Measurements from ENCODE around the gene BCR.

Gene BCR

GRCh38 chr22:23166042-23166831 lies 14.1 kb upstream of the BCR start:
- no peak overlapping the region for H3K9ac ChIP-seq (ENCODE audit: low read depth, low read length)

GRCh38 chr22:23166841-23167616 lies 13.3 kb upstream of the BCR start:
- Histone ChIP-seq H3K36me3 (ENCODE audit: control insufficient read depth, insufficient read depth, low read length) (no peaks in the 10 kb centered on the region), H3K9me3 (ENCODE audit: control insufficient read depth, insufficient read depth, low read length) (no peaks in the 10 kb centered on the region), H3K4me3 (ENCODE audit: low read depth, low read length) (no peak overlapping the region), H3K9ac (ENCODE audit: low read depth, low read length) (no peak overlapping the region), H3K27me3 (ENCODE audit: control insufficient read depth, insufficient read depth, low read length) (no peaks in the 10 kb centered on the region), H3K4me1 (ENCODE audit: control insufficient read depth, insufficient read depth, low read length) (no peaks in the 10 kb centered on the region)

More at GRCh38 chr22:23166042-23166831, 14.1 kb upstream of the BCR start:
- Histone ChIP-seq H3K4me3 (ENCODE audit: low read depth, low read length) (no peak overlapping the region), H3K4me1 (ENCODE audit: control insufficient read depth, insufficient read depth, low read length) (no peaks in the 10 kb centered on the region), H3K27me3 (ENCODE audit: control insufficient read depth, insufficient read depth, low read length) (no peaks in the 10 kb centered on the region), H3K9me3 (ENCODE audit: control insufficient read depth, insufficient read depth, low read length) (no peaks in the 10 kb centered on the region), H3K36me3 (ENCODE audit: control insufficient read depth, insufficient read depth, low read length) (no peaks in the 10 kb centered on the region)

DNA sequence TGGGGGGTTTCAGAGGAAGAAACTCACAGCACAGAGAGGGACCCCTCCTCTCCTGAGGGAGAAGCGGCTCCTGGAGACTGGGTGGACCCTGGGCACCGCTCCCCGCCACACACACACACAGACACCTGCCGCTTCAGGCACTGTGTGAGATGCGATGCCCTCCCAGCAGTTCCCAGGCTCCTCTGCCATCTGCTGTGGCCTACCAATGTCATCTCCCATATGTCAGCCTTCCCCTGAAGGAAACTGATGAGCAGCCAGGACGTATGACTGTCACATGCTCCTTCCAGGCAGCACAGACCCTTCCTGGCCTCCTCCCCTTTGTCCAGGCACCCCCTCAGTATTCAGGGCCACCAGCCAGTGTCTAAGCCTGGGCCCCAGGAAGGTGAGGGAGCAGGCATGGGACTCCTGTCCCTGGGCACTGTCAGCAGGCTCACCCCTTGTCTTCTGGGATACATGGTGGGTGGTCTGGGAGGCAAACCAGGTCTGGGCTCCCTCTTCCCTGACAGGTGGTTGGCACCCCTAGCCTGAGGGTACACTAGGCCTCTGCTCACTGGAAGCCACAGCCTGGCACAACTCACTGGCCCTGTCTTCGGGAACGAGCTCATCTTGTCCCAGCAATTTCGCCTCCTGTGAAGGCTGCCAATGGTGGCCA lies 11.8 kb upstream of the BCR start:
- Histone ChIP-seq H3K9ac (ENCODE audit: low read depth, low read length) (no peak overlapping the region), H3K27me3 (ENCODE audit: control insufficient read depth, insufficient read depth, low read length) (no peaks in the 10 kb centered on the region), H3K4me1 (ENCODE audit: control insufficient read depth, insufficient read depth, low read length) (no peaks in the 10 kb centered on the region), H3K36me3 (ENCODE audit: control insufficient read depth, insufficient read depth, low read length) (no peaks in the 10 kb centered on the region), H3K4me3 (ENCODE audit: low read depth, low read length) (no peak overlapping the region), H3K9me3 (ENCODE audit: control insufficient read depth, insufficient read depth, low read length) (no peaks in the 10 kb centered on the region)

DNA sequence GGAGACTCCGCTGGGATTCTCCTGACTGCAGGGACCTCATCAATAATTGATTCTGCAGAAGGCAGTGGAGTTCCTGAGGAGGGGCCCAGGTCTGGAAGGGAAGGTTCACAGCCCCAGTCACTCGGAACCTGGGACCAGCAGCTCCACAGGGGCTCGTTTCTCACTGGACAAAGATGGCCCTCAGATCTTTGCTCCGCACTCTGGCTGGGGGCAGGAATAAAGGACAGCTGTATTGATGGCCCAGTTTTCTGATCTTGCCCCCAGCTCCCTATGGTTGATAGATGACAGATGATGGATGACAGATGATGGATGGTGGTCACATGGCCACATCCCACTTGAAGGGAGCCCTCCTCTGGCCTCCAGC lies 11.3 kb upstream of the BCR start:
- Histone ChIP-seq H3K36me3 (ENCODE audit: control insufficient read depth, insufficient read depth, low read length) (no peaks in the 10 kb centered on the region), H3K27me3 (ENCODE audit: control insufficient read depth, insufficient read depth, low read length) (no peaks in the 10 kb centered on the region), H3K9ac (ENCODE audit: low read depth, low read length) (no peak overlapping the region), H3K9me3 (ENCODE audit: control insufficient read depth, insufficient read depth, low read length) (no peaks in the 10 kb centered on the region), H3K4me3 (ENCODE audit: low read depth, low read length) (no peak overlapping the region), H3K4me1 (ENCODE audit: control insufficient read depth, insufficient read depth, low read length) (no peaks in the 10 kb centered on the region)

DNA sequence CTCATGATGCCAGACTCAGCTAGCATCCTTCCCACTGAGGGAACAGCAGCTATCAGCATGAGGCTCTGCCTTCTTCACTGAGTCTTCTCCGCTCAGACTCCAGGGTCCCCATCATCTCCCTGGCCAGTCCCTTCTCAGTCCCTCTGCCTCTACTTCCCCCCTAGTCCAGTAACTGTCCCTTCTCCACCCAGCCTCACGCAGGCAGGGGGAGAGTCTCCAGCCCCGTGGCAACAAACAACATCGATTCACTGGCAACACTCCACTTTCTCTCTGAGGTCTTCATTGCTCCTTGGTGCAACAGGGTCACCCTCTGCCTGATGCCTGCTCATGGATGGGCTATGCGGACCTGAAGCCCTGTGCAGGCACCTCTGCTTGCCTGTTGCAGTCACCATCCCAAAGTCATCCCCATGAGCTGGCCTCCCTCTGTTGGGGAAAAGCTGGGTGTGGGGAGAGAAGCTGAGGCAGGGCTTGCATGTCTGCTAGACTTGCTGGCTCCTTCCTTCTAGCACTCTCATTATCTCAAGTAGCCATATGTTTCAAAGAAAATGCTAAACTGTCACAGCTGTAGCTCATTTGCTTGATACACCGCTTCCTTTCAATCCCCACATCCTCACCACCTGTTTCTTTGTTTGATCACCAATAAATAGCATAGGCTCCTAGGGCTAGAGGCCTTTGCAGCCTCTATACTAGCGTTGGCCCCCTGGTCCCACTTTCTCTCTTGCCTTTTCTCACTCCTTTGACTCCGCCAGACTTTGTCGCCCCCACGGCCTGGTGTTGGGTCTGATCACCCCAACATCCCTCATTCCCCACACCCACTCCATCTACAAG lies 4.3 kb upstream of the BCR start:
- Histone ChIP-seq H3K4me3 (ENCODE audit: low read depth, low read length) (no peak overlapping the region), H3K4me1 (ENCODE audit: control insufficient read depth, insufficient read depth, low read length) (no peaks in the 10 kb centered on the region), H3K9ac (ENCODE audit: low read depth, low read length) (no peak overlapping the region), H3K36me3 (ENCODE audit: control insufficient read depth, insufficient read depth, low read length) (peaks cover 8% of the 10 kb centered on the region), H3K27me3 (ENCODE audit: control insufficient read depth, insufficient read depth, low read length) (no peaks in the 10 kb centered on the region), H3K9me3 (ENCODE audit: control insufficient read depth, insufficient read depth, low read length) (peaks cover 19% of the 10 kb centered on the region)

- Histone ChIP-seq H3K9me3 (ENCODE audit: control insufficient read depth, insufficient read depth, low read length) (peaks cover 19% of the 10 kb centered on the region), H3K36me3 (ENCODE audit: control insufficient read depth, insufficient read depth, low read length) (peaks cover 8% of the 10 kb centered on the region), H3K4me3 (ENCODE audit: low read depth, low read length) (no peak overlapping the region), H3K27me3 (ENCODE audit: control insufficient read depth, insufficient read depth, low read length) (no peaks in the 10 kb centered on the region), H3K9ac (ENCODE audit: low read depth, low read length) (no peak overlapping the region), H3K4me1 (ENCODE audit: control insufficient read depth, insufficient read depth, low read length) (no peaks in the 10 kb centered on the region)
These were observed 3.7 kb upstream of the BCR start for GRCh38 chr22:23176645-23177027.

DNA sequence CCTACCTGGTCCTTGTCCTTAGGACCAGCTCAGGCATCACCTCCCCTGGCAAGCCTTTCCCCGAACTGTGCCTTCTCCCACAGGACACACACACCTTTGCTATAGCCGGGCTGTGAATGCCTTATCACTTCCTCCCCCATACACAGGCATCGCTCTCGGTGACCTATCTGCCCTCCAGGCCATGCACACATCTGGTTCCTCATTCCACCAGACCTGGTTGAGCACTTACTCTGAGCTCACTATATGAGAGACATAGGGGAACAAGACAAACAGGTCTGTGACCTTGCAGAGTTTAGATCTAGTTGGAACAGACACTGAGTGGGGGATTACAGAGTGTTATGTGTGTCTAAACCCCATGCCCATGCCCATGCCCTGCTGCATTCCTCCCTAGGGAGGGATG lies 3.1 kb upstream of the BCR start:
- Histone ChIP-seq H3K4me3 (ENCODE audit: low read depth, low read length) (no peak overlapping the region), H3K9me3 (ENCODE audit: control insufficient read depth, insufficient read depth, low read length) (peaks cover 19% of the 10 kb centered on the region), H3K4me1 (ENCODE audit: control insufficient read depth, insufficient read depth, low read length) (peaks cover 3% of the 10 kb centered on the region), H3K9ac (ENCODE audit: low read depth, low read length) (no peak overlapping the region), H3K27me3 (ENCODE audit: control insufficient read depth, insufficient read depth, low read length) (no peaks in the 10 kb centered on the region), H3K36me3 (ENCODE audit: control insufficient read depth, insufficient read depth, low read length) (peaks cover 10% of the 10 kb centered on the region)

GRCh38 chr22:23178512-23179254 lies 1.6 kb upstream of the BCR start:
- Histone ChIP-seq H3K4me1 (ENCODE audit: control insufficient read depth, insufficient read depth, low read length) (peaks cover 12% of the 10 kb centered on the region), H3K36me3 (ENCODE audit: control insufficient read depth, insufficient read depth, low read length) (peaks cover 10% of the 10 kb centered on the region), H3K9me3 (ENCODE audit: control insufficient read depth, insufficient read depth, low read length) (peaks cover 19% of the 10 kb centered on the region), H3K4me3 (ENCODE audit: low read depth, low read length) (no peak overlapping the region), H3K27me3 (ENCODE audit: control insufficient read depth, insufficient read depth, low read length) (no peaks in the 10 kb centered on the region), H3K9ac (ENCODE audit: low read depth, low read length) (no peak overlapping the region)

DNA sequence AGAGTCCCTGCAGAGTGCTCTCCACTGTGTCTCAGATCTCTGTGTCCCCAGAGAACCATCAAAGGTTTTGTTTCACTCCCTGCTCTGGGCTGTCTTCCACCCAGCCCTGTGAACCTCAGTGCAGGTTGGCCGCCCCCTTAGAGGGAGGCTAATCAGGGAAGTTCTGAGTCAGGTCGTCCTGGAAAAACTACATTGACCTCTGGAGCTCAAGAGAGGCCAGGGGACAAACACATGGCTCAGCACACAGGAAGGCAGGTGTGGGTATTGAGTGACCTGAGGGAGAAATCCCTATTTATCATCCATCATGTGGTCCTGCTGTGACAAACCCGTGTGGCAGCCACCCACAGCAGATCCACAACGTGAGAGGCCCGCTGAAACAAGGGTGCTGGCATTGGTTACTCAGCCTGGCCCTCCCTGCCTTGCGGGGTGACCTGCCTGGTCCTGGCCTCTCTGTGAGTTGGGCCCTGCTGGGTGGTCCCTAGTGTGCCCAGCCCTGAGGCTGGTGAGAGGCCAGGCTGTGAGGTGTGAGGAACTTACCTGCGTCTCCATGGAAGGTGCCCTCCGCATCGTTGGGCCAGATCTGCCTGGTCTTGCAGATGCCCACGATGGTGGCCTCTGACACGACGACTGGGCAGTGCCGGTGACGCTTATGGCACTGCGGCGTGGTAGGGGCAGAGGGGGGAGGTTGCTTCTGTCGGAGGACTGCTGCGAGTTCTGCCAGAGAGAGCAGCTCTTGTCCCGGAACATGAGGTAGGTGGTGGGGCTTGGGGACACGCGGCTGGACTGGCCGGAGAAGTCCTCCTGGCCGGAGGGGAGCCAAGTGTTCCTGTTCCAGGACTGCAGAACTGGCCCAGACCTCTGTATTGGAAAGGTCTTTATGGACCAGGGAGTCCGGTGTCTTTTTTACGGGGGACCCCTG lies 669 bp upstream of the BCR start:
- no peak overlapping the region for H3K9ac ChIP-seq (ENCODE audit: low read depth, low read length)
- H3K9me3 ChIP-seq (ENCODE audit: control insufficient read depth, insufficient read depth, low read length) = peaks cover 19% of the 10 kb centered on the region
- no peaks in the 10 kb centered on the region for H3K27me3 ChIP-seq (ENCODE audit: control insufficient read depth, insufficient read depth, low read length)
- peak overlapping the region; percentile 18 for H3K4me3 ChIP-seq (ENCODE audit: low read depth, low read length)
- peaks cover 10% of the 10 kb centered on the region for H3K36me3 ChIP-seq (ENCODE audit: control insufficient read depth, insufficient read depth, low read length)
- peaks cover 12% of the 10 kb centered on the region for H3K4me1 ChIP-seq (ENCODE audit: control insufficient read depth, insufficient read depth, low read length)
